Ishikawa (cell line): ENCODE results near the gene PDZRN3.

Experiments used
- CEBPB ChIP-seq: IDR thresholded peaks from 2 replicates; pipeline ENCODE4 v1.6.1; 2012
- CREB1 ChIP-seq: IDR thresholded peaks from 2 replicates; pipeline ENCODE4 v1.6.1; 2012; ENCODE audit warnings: low read depth
- EGR1 ChIP-seq: IDR thresholded peaks from 2 replicates; pipeline ENCODE4 v1.6.1; 2012
- EP300 ChIP-seq: IDR thresholded peaks from 2 replicates; pipeline ENCODE4 v1.6.1; 2012; ENCODE audit warnings: borderline replicate concordance
- FOXM1 ChIP-seq: IDR thresholded peaks from 2 replicates; pipeline ENCODE4 v1.6.1; 2012; ENCODE audit warnings: low read depth, borderline replicate concordance
- NFIC ChIP-seq: IDR thresholded peaks from 2 replicates; pipeline ENCODE4 v1.6.1; 2012
- RAD21 ChIP-seq: IDR thresholded peaks from 2 replicates; pipeline ENCODE4 v1.6.1; 2012; ENCODE audit warnings: low read depth
- TAF1 ChIP-seq: IDR thresholded peaks from 2 replicates; pipeline ENCODE4 v1.6.1; 2012; ENCODE audit warnings: low read depth, mild to moderate bottlenecking
- TCF12 ChIP-seq: IDR thresholded peaks from 2 replicates; pipeline ENCODE4 v1.6.1; 2012; ENCODE audit warnings: low read depth
- TEAD4 ChIP-seq: IDR thresholded peaks from 2 replicates; pipeline ENCODE4 v1.6.1; 2012
- YY1 ChIP-seq: IDR thresholded peaks from 2 replicates; pipeline ENCODE4 v1.6.1; 2012; ENCODE audit warnings: low read depth
- ZBTB7A ChIP-seq: IDR thresholded peaks from 2 replicates; pipeline ENCODE4 v1.6.1; 2012; ENCODE audit warnings: low read depth
- TF ChIP-seq, protein P1 (sequence below): IDR thresholded peaks from 2 replicates; pipeline ENCODE4 v1.6.1; 2012; ENCODE audit warnings: low read depth, mild to moderate bottlenecking
- TF ChIP-seq, protein P2 (sequence below): IDR thresholded peaks from 2 replicates; pipeline ENCODE4 v1.6.1; 2012
- TF ChIP-seq, protein P3 (sequence below): IDR thresholded peaks from 2 replicates; pipeline ENCODE4 v1.6.1; 2012

The PDZRN3 gene

DNA sequence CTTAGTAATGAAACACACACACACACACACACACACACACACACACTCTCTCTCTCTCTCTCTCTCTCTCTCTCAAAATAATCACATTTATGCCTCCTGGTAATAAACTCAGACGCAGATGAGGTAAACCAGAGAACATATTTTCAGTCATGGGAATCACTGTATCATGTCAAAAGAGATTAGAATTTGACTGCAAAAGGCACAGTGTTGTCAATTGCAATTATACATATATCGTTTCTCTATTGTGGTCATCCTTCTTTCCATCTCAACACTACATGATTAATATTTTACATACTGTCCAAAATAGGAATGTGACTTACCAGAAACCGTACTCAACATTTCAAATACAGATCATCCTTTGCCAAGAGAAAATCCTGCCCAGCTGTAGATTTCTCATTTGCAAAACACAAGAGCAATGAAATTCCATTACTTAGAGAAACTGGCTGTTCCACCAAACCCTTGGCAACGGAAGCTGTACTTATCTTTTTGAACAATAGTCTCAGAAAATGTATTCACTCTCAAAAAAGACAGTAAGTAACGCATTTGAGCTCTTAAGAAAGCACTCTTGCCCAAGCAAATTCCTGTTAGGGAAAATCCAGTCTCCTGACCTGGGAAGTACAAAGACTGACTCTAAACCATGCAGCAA lies 24.3 kb downstream of the PDZRN3 start:
- TF ChIP-seq NFIC (no peak), CEBPB (no peak), TCF12 (no peak), CREB1 (no peak), YY1 (no peak)
- TF ChIP-seq, protein P1, sequence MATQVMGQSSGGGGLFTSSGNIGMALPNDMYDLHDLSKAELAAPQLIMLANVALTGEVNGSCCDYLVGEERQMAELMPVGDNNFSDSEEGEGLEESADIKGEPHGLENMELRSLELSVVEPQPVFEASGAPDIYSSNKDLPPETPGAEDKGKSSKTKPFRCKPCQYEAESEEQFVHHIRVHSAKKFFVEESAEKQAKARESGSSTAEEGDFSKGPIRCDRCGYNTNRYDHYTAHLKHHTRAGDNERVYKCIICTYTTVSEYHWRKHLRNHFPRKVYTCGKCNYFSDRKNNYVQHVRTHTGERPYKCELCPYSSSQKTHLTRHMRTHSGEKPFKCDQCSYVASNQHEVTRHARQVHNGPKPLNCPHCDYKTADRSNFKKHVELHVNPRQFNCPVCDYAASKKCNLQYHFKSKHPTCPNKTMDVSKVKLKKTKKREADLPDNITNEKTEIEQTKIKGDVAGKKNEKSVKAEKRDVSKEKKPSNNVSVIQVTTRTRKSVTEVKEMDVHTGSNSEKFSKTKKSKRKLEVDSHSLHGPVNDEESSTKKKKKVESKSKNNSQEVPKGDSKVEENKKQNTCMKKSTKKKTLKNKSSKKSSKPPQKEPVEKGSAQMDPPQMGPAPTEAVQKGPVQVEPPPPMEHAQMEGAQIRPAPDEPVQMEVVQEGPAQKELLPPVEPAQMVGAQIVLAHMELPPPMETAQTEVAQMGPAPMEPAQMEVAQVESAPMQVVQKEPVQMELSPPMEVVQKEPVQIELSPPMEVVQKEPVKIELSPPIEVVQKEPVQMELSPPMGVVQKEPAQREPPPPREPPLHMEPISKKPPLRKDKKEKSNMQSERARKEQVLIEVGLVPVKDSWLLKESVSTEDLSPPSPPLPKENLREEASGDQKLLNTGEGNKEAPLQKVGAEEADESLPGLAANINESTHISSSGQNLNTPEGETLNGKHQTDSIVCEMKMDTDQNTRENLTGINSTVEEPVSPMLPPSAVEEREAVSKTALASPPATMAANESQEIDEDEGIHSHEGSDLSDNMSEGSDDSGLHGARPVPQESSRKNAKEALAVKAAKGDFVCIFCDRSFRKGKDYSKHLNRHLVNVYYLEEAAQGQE, result no peak
- TF ChIP-seq, protein P2, sequence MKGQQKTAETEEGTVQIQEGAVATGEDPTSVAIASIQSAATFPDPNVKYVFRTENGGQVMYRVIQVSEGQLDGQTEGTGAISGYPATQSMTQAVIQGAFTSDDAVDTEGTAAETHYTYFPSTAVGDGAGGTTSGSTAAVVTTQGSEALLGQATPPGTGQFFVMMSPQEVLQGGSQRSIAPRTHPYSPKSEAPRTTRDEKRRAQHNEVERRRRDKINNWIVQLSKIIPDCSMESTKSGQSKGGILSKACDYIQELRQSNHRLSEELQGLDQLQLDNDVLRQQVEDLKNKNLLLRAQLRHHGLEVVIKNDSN, result no peak

DNA sequence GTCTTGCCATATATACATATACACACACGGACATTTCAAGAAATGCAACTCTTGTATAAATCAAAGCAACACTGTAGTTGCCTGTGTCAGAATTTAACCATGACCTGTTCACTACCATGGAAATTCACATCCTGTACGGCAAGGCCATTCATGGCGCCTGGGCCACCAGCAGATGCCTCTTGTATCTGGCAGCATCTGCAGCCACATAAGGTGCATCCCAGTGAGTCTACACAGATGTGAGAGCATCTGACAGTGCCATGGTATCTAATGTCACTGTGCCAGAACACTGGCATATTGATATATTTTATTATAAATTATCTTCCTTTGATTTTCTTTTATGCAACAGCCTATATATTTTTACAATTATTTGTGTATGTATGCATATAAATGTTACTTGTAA lies 25.1 kb downstream of the PDZRN3 start:
- TF ChIP-seq FOXM1, result no peak
- no peak for TF ChIP-seq NFIC
- TF ChIP-seq TAF1, result no peak
- TF ChIP-seq EGR1, result no peak
- TF ChIP-seq RAD21, result no peak
- TF ChIP-seq, protein P1, result no peak
- no peak for TF ChIP-seq ZBTB7A
- TF ChIP-seq TEAD4, result no peak
- TF ChIP-seq YY1, result no peak
- TF ChIP-seq, protein P2, result no peak
- TF ChIP-seq EP300, result no peak
- TF ChIP-seq CREB1, result no peak
- no peak for TF ChIP-seq TCF12
- TF ChIP-seq CEBPB, result no peak
- TF ChIP-seq, protein P3, sequence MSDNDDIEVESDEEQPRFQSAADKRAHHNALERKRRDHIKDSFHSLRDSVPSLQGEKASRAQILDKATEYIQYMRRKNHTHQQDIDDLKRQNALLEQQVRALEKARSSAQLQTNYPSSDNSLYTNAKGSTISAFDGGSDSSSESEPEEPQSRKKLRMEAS, result no peak

DNA sequence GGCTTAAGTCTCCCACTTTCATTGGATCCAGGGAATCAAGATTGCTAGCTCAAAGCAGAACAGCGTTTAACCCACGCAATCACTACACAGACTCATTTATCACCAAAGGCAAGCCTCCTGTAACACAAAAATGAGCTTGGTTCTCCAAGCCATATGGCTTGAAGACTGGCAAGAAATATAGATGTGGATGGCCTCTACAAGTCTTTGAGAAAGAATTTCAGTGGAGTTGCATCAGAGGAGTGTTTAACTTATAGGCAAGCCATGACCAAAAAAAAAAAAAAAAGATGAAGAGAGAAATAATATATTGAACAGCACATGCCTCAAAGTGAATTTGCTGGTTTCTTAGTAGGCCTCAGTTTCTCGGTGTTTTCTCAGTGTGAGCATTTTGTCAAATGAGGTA lies 27.3 kb downstream of the PDZRN3 start:
- no peak for TF ChIP-seq ZBTB7A
- TF ChIP-seq FOXM1, result no peak
- TF ChIP-seq, protein P2, result no peak
- TF ChIP-seq EGR1, result no peak
- no peak for TF ChIP-seq CEBPB
- no peak for TF ChIP-seq YY1
- TF ChIP-seq TEAD4, result no peak
- no peak for TF ChIP-seq CREB1
- TF ChIP-seq RAD21, result no peak
- TF ChIP-seq, protein P3, result no peak
- TF ChIP-seq, protein P1, result no peak
- no peak for TF ChIP-seq TCF12
- TF ChIP-seq NFIC, result no peak
- TF ChIP-seq EP300, result no peak
- TF ChIP-seq TAF1, result no peak
